ENCODE measurements around the gene PTPMT1. TPM values are rescaled to one million over a fixed set of nuclear protein-coding genes. Genes with fewer than 3 reads are reported as not detected.
A peak's percentile ranks its signal among the peaks of the same experiment; 100 is the strongest.
"Not testable (repeated sequence)": the region's sequence is repeated elsewhere in the genome, so short reads cannot be mapped to it uniquely, and the experiment has no call there.

Gene PTPMT1
- 124 and 170 TPM in 2 replicates for total RNA-seq

GRCh38 chr11:47565340-47566148 is at the start of gene PTPMT1:
Gene PTPMT1 (plus strand): TSS chr11:47565599. CDS start chr11:47565623, 24 bp downstream.
- TF ChIP-seq CTCF (conservative IDR thresholded peaks at IDR 0.05; ENCODE audit: low read depth, low read length) = no peak
- peak within 1 kb of the TSS; percentile 97 for H3K4me3 ChIP-seq (ENCODE audit: low read depth, low read length)
- DNase-seq (ENCODE audit: low read depth) = no peak

GRCh38 chr11:47516155-47516554 is 49.2 kb upstream of the PTPMT1 start:
- no peak overlapping the region for H3K4me3 ChIP-seq (ENCODE audit: low read depth, low read length)
- TF ChIP-seq CTCF (conservative IDR thresholded peaks at IDR 0.05; ENCODE audit: low read depth, low read length) = no peak
- no peak for DNase-seq (ENCODE audit: low read depth)

- no peak for TF ChIP-seq CTCF (conservative IDR thresholded peaks at IDR 0.05; ENCODE audit: low read depth, low read length)
- H3K4me3 ChIP-seq (ENCODE audit: low read depth, low read length) = no peak overlapping the region
- no peak for DNase-seq (ENCODE audit: low read depth)
Measured at GRCh38 chr11:47516984-47517853, 48.2 kb upstream of the PTPMT1 start.

GRCh38 chr11:47518212-47518964 is 47.0 kb upstream of the PTPMT1 start:
- DNase-seq (ENCODE audit: low read depth) = no peak
- no peak overlapping the region for H3K4me3 ChIP-seq (ENCODE audit: low read depth, low read length)
- no peak for TF ChIP-seq CTCF (conservative IDR thresholded peaks at IDR 0.05; ENCODE audit: low read depth, low read length)

- H3K4me3 ChIP-seq (ENCODE audit: low read depth, low read length) = no peak overlapping the region
- DNase-seq (ENCODE audit: low read depth) = peak; percentile 74
- TF ChIP-seq CTCF (conservative IDR thresholded peaks at IDR 0.05; ENCODE audit: low read depth, low read length) = no peak
Measured at GRCh38 chr11:47523490-47524225, 41.7 kb upstream of the PTPMT1 start.

- DNase-seq (ENCODE audit: low read depth) = no peak
- TF ChIP-seq CTCF (conservative IDR thresholded peaks at IDR 0.05; ENCODE audit: low read depth, low read length) = no peak
- H3K4me3 ChIP-seq (ENCODE audit: low read depth, low read length) = no peak overlapping the region
Measured at GRCh38 chr11:47524291-47524874, 41.0 kb upstream of the PTPMT1 start.

- not testable (repeated sequence) for H3K4me3 ChIP-seq (ENCODE audit: low read depth, low read length)
Measured at GRCh38 chr11:47526032-47526431, 39.4 kb upstream of the PTPMT1 start.

More at GRCh38 chr11:47526032-47526431, 39.4 kb upstream of the PTPMT1 start:
- not testable (repeated sequence) for DNase-seq (ENCODE audit: low read depth)
